ENCODE measurements around the gene MRPS21.
"Not testable (repeated sequence)": the region's sequence is repeated elsewhere in the genome, so short reads cannot be mapped to it uniquely, and the experiment has no call there.

MRPS21 gene

DNA sequence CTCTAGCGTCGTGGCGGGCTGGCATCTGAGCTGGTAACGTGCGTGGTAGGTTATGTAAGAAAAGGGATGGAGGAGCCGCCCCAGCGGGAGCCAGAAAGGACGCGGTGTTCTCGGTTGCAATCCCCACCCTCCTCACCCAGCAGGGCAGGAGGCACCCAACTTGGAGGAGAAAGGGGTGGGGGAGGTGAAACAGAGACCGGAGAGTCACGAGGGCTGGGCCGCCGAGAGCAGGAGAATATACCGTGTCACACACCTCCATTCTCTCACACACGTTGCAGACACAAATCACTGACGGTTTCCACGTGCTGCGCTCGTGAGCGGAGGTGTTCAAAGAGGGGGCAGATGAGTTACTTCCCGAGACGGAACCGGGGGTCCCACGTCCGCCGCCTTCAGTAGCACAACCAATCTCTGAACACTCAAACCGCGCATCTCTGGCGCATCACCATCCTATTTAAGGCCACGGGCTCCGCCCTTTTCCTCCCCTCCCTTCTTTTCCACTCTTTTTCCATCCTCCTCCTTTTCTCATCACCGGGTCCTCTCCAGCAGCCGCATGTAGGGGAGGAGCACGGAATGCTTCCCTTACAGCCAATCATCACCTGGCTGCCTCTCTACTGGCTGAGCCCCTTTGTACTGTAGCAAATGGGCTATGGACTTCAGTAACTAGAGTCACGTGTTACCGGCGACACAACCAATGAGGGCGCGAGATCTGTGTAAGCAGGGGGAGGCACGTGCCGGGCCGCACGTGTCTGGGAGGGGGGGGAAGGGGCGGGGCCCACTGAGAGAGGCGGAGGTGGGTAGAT is 11.7 kb upstream of the MRPS21 start, which contains the start of gene CIART:
CIART (plus strand) TSS at position 797 of the 800 bp plus-strand sequence. CDS start 714 bp downstream, outside the sequence.
- DNase-seq = peak; percentile 98

DNA sequence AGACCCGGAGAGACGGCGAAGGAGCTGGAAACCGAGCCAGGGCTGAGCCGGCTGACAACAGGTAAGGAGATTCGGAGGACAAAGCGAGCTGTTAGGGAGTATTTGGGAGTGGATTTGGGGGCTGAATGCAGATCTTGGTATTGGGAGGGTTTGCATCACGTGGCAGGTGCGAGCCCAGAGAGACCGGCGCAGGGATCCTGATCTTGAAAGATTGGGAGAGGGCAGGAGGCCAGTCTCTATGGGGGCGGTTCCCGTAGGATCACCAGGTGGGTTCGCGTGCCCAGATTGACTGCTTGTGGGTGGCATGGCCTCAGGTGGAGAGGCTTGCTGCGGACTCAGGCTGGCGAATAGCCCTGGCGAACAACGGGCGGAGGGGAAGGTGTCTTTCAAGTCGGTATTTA is 11.1 kb upstream of the MRPS21 start:
- DNase-seq = no peak

DNA sequence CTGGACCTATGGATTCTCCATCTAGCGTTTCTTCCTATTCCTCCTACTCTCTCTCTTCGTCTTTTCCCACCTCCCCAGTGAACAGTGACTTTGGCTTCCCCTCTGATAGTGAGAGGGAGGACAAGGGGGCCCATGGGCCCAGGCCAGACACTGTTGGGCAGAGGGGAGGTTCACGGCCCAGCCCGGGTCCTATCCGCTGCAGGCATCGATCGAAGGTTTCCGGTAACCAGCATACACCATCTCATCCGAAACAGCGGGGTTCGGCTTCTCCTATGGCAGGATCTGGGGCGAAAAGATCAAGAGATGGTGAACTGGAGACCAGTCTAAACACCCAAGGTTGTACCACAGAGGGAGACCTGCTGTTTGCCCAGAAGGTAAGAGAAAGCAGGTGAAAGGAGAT is 10.4 kb upstream of the MRPS21 start:
- no peak for DNase-seq

DNA sequence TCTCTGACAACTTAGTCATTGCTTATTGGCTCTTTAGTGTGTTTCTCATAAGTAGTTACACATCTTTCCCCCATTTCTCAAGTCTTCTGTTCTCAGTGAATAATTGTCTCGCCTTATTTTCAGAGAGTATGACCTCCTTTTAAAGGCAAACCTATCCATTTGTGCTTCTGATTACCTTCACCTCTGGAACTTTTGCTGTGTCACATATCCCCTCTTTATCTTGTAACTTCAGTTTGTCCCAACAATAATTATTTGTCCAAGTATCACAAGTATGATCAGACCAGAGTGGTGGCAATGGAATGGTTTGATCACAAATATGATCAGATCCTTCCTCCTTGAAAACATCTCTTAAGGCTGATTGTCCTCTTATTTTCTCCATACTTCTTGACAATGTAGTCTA is 5.3 kb upstream of the MRPS21 start:
- no peak for DNase-seq

DNA sequence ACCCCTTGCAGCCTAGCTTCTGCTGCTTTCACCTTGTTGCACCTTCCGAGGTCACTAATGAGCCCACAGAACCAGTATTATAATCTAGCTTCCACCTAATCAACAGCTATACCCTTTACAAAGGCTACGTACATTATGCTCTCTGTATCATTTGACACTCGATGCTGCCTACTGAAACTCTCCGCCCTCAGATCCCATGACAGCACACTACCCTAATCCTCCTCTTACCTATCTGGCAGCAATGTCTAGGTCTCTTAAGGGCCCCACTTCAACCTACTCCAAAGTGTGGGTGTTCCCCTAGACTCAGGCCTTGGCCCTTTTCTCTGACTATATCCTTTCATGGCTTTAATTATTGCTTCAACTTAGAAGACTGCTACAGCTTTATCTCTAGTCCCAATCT is 4.8 kb upstream of the MRPS21 start:
- no peak for DNase-seq

DNA sequence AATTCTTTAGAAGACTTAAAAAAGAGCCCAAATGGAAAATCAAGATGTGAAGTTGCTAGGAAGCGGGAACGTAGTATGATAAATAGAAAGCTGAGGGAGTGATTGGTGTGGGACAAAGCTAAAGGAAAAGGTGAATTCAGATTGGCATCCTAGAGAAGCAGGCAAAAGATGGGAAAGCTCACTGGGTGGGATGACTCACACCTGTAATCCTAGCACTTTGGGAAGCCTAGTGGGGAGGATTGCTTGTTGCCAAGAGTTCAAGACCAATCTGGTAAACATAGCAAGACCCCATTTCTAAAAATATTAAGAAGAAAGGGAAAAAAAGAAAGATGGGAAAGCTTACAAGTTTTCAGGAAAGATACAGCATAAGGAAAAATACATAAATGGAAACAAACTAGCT is 1.8 kb downstream of the MRPS21 start:
- DNase-seq = no peak

DNA sequence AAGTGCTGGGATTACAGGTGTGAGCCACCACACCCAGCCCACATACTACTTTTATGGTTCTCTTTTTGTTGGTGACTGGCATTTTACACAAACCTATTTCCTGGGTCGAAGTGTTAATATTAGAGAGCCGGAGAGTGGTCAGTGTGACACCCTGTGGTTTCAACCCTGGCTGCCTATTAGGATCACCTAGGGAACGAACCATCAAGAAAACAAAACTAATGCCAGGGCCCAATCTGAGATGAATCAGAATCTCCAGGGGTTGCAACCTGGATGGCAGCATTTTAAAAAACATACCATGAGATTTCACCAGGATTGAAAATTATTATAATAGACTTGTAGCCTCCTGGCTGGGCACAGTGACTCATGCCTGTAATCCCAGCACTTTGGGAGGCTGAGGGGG is 6.1 kb downstream of the MRPS21 start:
- DNase-seq = no peak

DNA sequence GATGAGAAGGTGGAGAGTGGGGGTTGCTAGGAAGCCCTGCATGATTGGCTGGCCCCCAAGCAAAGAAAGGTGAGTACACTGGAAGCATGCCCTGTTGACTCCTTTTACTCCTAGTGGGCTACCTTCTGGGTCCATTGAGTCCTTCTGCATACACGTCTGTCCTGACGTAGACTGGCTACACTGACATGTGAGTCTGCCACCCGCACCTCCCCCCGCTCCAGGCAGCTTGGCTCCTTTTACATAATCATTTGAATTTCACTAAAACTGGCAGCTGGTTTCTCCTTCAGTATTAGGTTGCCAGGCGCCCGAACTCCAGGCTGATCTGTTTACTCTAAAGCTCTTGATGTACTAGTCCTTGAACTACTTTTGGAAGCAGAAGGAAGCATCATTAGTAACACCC is 8.7 kb downstream of the MRPS21 start:
- DNase-seq = no peak

DNA sequence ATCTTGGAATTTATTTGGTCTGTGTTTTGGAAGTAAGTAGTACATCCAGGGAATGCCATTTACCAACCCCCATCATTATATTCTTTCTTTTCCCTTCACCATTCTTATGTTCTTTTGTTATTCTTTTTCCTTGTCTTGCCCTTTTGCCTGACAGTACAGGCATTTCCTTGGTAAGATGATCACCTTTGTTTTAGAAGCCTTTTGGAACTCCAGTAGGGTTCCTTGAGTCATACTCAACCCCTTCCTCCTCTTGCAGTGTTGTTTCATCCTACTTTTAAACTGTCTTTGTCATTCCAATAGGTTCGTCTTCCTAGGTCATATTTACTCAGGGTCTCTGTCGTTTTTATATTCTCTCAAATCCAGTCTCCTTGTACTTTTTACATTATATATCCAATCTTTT is 9.2 kb downstream of the MRPS21 start:
- DNase-seq = no peak

DNA sequence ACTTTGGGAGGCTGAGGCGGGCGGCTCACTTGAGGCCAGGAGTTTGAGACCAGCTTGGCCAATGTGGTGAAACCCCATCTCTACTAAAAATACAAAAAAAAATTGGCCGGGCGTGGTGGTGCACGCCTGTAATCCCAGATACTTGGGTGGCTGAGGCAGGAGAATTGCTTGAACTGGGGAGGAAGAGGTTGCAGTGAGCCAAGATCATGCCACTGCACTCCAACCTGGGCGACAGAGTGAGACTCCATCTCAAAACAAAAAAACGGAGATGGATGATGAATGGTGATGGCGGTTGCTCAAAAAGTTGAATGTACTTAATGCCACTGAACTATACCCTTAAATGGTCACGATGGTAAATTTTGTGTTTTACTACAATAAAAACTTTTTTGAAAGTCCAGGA is 14.9 kb downstream of the MRPS21 start:
- not testable (repeated sequence) for DNase-seq

DNA sequence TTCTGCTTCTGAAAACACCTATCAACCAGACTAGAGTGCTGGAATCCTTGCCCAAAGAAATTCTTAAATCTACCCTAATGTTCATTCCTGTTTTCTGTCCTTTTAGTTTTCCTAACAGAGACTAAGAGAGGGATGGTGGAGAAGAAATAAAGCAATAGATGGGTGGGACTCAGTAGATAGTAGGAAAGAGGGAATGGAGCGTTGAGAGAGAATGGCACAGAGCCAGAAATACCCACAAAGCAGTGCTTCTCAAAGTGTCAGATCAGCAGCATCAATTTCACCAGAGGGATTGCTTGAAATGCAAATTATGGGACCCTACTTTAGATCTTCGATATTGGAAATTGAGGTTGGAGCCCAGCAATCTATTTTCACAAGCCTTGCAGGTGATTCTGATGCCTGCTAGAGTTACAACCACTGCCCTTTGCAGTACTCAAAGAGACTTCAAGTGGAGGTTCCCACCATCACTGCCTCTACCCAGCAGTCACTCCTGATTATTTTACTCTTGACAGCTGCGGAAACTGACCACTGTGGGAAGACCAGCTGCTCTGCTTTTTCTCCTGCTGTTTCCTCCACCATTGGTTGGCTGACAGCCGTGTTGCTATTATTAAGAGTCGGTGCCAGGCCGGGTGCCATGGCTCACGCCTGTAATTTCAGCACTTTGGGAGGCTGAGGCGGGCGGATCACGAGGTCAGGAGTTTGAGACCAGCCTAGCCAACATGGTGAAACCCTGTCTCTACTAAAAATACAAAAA is 16.3 kb downstream of the MRPS21 start:
- DNase-seq = no peak

DNA sequence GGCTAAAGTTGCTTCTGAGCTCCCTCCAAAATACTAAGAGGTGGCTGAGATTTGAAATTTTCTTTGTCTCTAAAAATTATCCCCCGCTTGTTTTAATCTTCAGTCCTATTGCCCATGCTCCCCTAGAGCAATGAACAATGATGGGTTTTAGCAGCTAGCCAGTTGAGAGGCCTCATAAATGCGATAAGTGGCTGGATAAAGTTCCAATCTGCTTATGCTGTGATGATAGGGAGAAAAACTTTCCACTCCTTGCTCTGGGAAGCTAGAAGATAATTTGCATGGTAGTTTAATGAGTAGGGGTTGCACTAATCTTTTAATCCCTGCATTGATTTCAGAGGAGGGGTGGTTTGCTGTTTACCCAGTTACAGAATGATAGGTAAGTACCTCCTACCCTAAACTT is 18.1 kb downstream of the MRPS21 start:
- no peak for DNase-seq

DNA sequence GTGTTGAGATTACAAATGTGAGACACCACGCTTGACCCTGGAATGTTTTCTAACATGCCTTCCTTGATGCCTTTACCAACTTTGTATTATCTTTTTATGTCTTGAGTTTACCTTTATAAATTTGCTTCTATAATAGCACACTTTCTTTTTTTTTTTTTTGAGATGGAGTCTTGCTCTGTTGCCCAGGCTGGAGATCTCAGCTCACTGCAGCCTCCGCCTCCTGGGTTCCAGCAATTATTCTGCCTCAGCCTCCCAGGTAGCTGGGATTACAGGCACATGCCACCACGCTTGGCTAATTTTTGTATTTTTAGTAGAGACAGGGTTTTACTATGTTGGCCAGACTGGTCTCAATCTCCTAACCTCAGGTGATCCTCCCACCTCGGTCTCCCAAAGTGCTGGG is 21.0 kb downstream of the MRPS21 start:
- not testable (repeated sequence) for DNase-seq

DNA sequence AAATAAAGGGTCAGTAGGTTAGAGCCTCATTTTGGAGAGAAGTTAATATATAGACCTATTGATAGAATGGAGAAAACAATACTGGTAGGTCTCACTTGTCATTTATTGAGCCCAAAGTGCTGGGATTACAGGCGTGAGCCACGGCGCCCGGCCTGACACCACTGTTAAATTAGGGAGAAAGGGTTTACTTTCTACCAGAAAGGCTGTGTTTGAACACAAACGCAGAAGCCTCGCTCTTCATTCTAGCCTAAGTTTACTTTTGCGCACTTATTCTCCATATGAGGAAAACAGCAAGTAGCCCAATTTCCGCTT is 27.0 kb downstream of the MRPS21 start:
- DNase-seq = no peak

DNA sequence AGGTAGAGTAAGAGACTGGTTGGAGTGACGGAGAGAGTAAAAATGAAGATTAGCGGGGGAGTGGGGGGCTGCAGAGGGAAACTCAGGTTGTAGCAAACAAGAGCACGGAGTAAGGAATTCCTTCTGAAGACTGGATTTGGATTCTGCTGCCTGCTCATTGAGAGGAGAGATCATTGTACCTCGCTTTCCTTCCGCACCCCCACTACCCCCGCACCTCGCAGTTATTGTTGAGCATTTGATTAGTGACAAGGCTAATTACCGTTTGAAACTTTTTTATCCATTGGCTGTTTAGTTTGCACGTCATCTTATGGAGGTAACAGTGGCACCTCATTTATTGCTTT is 28.1 kb downstream of the MRPS21 start:
- no peak for DNase-seq

DNA sequence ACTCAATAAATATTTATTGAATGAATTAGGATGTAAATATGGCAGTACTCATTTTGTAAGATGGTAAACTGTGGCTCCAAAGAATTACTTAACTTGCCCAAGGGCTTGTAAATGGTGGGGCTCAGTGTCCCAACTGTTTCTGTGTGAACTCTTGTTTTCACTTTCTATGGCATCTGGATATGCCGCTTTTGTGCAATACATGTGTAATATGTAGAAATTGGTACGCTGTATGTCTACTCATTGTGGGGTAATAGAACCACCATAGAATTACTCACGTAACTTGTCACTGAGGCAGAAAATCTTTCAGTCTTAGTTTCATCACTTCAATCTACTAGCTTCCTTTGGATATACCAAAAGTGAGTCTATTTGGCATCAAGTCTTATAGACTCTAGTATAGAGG is 28.6 kb downstream of the MRPS21 start:
- no peak for DNase-seq

DNA sequence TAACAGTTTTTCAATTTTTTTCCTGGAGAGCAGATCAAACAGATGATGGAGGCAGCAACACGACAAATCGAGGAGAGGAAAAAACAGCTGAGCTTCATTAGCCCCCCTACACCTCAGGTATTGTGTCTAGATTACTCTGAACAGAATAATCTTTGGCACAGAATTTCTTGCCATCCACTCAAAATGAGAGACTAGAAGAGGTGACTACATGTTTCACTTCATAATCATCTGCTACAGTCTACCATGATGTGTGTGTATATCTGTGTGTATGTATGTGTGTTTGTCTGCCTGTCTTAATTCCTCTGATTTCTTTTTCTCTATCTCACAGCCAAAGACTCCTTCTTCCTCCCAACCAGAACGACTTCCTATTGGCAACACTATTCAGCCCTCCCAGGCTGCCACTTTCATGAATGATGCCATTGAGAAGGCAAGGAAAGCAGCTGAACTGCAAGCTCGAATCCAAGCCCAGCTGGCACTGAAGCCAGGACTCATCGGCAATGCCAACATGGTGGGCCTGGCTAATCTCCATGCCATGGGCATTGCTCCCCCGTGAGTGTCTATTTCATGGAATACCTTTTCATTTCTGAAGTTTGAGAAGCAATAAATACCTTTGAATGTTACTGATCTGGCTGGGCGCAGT is 39.1 kb downstream of the MRPS21 start:
- no peak for DNase-seq

DNA sequence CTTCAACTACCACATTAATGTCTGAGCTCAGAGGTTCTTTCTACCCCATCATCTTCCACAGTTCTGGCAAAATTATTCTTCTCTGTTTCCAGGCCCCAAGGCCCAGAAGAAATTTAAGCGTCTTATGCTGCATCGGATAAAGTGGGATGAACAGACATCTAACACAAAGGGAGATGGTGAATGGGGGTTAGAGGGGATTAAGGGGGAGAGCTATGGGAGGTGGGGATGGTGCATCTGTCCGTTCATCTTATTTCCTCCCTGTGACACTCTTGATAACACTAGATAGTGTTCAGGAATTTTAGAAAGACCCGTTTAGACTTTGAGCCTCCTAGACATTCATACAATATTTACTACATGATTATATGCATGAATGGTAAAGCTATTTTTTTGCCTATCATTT is 52.7 kb downstream of the MRPS21 start:
- DNase-seq = no peak

DNA sequence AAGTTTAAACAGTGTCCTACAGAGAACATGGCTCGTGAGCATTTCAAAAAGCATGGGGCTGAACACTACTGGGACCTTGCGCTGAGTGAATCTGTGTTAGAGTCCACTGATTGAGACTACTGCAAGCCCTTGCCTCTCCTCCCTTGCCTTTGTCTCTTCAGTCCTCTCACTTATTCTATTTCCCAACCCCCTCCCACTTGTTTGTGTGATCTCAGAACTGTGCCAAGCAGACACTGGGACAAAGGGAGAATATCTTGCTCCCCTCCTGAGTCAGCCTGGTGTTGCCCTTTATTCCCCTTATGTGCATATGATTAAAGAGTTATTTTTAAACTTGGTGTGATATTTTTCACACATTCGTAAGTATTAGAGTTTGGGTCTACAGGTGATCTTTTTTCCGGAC is 59.2 kb downstream of the MRPS21 start:
- no peak for DNase-seq

All from kidney glomerular epithelial cell (primary cell).